ENCODE measurements around the gene MVD.

DNA sequence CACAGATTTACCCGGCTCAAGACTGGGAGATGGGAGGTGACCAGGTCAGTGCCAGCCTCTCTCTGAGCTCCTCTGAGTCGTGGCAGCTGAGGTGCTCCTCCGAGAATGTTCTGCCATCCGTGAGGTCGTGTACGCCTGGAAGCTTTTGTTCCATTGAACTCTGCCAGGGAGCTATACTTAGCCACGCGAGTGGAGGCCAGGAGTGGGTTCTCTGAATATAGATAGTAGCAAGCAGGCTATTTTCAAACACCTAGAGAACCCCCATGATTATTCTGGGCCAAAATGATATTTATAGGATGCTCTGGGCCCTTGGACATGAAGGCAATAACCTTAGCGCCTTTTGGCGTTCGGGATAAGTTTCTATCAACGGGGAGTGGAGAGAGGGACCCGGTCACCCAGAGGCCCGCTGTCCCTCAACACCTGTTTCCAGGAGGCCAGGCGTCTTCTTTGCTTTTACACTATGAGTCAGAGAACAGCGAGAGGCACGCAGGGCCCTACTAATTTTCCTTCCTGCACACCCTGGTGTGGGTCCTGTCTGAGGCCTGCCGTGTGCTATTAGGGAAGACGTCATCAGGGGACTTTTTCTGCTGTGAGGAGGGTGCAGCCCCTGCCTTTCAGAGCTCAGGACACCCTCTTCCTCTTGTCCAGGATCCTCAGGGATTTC is 11.0 kb upstream of the MVD start:
- TF ChIP-seq, protein P1, sequence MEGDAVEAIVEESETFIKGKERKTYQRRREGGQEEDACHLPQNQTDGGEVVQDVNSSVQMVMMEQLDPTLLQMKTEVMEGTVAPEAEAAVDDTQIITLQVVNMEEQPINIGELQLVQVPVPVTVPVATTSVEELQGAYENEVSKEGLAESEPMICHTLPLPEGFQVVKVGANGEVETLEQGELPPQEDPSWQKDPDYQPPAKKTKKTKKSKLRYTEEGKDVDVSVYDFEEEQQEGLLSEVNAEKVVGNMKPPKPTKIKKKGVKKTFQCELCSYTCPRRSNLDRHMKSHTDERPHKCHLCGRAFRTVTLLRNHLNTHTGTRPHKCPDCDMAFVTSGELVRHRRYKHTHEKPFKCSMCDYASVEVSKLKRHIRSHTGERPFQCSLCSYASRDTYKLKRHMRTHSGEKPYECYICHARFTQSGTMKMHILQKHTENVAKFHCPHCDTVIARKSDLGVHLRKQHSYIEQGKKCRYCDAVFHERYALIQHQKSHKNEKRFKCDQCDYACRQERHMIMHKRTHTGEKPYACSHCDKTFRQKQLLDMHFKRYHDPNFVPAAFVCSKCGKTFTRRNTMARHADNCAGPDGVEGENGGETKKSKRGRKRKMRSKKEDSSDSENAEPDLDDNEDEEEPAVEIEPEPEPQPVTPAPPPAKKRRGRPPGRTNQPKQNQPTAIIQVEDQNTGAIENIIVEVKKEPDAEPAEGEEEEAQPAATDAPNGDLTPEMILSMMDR (IDR thresholded peaks at IDR 0.05), result no peak
- no peak for TF ChIP-seq POLR2A (IDR thresholded peaks at IDR 0.05)
